GM18861 (cell line): ENCODE results near the gene PIKFYVE.
"Not testable (repeated sequence)": the region's sequence is repeated elsewhere in the genome, so short reads cannot be mapped to it uniquely, and the experiment has no call there.

Experiments used
- ATAC-seq: cut with Tn5 transposase; IDR thresholded peaks from one replicate; pipeline ENCODE4 v1.9.1; 2021; ENCODE audit not compliant: unreplicated experiment

PIKFYVE gene, protein sequence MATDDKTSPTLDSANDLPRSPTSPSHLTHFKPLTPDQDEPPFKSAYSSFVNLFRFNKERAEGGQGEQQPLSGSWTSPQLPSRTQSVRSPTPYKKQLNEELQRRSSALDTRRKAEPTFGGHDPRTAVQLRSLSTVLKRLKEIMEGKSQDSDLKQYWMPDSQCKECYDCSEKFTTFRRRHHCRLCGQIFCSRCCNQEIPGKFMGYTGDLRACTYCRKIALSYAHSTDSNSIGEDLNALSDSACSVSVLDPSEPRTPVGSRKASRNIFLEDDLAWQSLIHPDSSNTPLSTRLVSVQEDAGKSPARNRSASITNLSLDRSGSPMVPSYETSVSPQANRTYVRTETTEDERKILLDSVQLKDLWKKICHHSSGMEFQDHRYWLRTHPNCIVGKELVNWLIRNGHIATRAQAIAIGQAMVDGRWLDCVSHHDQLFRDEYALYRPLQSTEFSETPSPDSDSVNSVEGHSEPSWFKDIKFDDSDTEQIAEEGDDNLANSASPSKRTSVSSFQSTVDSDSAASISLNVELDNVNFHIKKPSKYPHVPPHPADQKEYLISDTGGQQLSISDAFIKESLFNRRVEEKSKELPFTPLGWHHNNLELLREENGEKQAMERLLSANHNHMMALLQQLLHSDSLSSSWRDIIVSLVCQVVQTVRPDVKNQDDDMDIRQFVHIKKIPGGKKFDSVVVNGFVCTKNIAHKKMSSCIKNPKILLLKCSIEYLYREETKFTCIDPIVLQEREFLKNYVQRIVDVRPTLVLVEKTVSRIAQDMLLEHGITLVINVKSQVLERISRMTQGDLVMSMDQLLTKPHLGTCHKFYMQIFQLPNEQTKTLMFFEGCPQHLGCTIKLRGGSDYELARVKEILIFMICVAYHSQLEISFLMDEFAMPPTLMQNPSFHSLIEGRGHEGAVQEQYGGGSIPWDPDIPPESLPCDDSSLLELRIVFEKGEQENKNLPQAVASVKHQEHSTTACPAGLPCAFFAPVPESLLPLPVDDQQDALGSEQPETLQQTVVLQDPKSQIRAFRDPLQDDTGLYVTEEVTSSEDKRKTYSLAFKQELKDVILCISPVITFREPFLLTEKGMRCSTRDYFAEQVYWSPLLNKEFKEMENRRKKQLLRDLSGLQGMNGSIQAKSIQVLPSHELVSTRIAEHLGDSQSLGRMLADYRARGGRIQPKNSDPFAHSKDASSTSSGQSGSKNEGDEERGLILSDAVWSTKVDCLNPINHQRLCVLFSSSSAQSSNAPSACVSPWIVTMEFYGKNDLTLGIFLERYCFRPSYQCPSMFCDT (N-terminal part only)

DNA sequence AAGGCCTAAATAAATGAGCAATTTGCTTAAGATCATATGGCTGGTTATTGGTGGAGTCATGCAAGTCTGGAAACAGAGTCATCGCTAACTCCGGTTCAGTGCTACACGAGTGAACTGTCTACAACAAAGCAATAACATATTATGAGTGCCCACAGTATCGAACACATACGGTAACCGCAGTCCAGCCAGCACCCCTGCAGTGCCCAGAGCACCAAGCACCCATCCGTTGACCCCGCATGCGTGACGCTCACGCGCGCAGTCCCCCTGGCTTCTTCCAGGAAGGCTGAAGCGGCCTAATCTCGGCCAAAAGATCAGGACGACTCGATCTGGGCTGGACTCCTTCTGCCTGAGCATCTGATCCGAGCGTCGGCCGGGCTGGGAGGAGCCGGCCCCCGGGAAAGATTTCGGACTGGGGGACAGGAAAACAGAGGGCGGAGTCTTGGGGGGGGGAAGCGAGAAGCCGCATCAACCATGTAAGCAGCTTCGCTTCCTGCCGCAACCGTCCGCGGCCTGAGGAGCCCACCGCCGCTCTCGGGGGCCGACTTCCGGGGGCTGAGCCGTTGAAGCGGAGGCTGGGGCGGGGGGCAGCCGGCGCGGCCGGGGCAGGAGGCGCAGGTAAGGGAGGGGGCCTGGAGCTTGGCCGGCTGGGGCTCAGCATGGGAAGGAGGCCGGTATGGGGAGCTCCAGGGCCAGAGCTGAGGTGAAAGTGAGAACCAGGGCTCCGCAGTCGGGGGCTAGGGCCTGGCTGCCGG, at the start of gene PIKFYVE:
TSS of gene PIKFYVE (plus strand) at position 455 of the 752 bp plus-strand sequence. CDS start 5,265 bp downstream, outside the sequence.
- peak; percentile 81 for ATAC-seq

DNA sequence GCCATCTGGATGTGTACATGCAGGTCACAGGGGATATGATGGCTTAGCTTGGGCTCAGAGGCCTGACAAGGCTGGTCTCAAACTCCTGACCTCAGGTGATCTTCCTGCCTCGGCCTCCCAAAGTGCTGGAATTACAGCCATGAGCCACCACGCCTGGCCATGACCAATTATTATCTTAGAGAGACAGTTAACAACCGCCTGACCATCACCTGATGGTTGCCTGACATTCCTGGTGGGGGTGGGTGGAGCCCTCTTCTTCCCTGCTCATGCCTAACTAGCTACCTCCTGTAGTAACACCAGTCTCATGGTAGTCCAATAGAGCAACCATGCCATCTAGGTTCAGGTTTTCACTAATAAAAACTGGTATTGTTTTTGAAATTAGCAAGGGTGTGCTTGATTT, 44.2 kb upstream of the PIKFYVE start:
- ATAC-seq = not testable (repeated sequence)

DNA sequence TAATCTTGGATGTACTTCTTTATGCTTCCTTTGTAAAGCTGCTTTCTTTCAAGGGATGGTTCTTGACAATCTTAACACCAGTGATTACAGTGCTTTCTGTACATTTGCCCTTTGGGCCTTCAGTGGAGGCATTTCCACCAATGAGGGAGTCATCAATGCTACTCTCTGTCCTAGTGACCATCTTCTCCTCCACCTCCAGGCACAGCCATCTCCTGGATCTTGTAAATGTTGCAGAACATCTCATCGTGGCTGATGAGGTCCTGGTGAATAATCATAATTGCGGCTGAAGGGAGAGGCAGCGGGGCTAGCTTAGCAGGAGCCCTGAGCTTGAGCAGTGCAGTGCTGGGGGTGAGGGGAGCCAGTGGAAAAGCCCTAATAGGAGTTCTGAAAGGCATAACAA, 43.7 kb upstream of the PIKFYVE start:
- ATAC-seq = no peak

DNA sequence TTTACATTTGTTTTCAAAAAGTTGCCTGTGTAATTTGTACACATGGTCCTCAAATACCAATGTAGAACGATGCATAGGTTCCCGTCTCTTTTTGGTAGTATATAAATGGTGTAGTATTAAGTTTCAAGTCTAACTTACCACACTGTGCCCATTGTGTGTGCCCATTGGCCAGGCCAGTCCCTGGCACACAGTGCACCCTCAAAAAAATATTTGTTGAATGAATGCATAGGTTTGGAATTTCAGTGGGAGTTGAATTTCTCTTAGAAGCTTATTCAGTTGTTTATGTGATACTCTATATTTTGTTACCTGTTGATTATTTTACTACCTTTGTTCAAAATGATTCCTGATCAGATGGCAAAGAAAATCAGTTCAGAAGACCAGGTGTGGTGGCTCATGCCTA, 41.3 kb upstream of the PIKFYVE start:
- ATAC-seq = no peak

DNA sequence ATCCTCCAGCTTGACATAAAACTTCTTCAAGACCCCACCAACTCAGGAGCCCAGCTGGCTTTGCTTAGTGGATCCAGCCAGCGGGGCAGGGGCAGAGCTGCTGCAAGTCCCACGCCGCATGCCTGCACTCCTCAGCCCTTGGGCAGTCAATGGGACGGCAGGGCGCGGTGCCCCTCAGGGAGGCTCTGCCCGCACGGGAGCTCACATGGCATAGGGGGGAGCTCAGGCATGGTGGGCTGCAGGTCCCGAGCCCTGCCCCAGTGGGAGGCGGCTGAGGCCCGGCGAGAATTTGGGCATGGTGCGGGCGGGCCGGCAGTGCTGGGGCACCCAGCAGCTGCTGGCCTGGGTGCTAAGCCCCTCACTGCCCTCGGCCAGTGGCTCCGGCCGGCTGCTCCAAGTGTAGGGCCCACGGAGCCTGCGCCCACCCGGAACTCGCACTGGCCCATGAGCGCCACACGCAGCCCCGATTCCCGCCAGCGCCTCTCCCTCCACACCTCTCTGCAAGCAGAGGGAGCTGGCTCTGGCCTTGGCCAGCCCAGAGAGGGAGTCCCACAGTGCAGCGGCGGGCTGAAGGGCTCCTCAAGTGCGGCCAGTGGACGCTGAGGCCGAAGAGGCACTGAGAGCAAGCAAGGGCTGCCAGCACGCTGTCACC, 38.3 kb upstream of the PIKFYVE start:
- ATAC-seq = no peak

DNA sequence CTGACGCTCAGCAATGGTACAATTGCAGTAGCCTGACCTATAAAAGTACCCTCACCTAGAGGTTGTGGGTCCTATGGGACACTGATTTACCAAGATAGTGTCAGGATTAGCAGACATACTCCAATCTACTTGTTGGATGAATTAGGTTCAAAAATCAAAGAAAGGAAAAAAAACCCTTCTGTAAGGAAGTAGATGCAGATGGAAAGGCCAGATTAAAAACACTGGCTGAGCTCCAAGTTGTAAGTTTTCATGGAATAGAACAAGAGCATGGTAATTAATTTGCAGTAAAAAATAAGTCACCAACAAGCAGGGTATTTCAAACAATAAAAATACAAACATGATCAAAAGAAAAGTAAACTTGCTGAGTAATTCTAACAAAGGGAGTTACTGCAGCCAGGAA, 37.6 kb upstream of the PIKFYVE start:
- no peak for ATAC-seq

DNA sequence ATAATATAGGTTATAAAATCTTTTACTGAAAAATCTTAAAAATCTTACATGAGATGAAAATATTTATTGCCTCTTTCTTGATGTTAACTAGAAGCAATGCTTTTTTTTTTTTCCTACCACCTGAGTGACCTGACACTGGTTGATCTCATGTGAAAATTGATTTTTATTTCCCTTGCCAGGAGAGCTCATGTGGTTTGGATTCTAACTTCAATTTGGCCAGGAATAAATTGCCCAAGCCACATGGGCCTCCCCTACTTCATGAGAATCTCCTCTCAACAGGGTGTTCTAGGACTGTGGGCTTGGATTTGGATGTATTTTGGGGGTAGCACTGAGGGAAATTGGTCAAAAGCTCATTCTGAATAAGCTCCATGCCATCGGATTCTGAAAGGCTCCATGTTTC, 31.3 kb upstream of the PIKFYVE start:
- ATAC-seq = no peak

DNA sequence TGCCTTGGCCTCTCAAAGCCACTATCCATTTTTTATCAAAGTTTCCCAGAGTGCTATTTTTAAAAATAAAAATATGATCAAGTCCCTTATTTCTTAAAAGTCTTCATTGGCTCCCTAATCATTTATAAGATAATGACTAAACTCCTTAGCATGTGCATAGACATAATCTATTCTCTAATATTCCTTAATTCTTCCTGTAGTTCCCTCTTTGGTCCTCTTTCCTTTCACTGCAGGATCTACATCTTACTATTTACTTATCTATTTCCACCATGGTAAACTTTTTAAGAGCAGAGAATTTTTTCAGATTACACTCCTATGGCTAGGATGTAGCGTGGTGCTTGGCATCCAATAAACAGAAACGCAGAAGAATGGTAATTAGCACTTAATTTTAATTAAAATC, 30.2 kb upstream of the PIKFYVE start:
- no peak for ATAC-seq

DNA sequence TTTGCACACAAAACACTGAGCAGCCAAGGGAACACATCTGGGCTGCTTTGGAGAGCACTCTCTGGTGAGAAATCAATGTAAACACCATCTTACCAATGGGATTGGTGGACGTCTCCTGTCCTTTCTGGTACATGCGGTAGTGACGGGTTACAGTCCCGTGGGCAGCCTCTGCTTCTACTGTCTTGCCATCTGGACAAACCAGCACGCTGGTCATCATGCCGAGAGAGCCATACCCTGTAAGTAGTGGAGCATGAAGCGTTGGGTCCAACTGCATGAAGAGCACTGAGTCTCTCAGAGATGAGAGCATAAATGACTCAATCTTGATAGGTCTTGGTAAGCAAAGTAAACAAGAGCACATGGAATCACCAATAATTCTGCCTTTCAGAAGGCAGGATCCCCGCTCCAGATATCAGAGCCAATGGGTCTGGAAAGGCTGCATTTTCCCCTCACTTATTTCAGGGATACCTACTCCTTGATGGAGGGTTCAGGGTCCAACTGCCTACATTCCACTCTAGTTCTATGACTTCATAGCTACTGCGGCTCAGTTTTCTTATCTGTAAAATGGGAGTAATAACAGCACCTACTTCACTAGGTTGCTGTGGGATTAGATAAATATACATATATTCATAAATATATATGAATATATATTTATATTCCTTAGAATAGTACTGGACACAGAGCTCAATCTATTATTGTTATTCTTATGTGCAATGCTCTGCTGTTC, 26.1 kb upstream of the PIKFYVE start:
- no peak for ATAC-seq

DNA sequence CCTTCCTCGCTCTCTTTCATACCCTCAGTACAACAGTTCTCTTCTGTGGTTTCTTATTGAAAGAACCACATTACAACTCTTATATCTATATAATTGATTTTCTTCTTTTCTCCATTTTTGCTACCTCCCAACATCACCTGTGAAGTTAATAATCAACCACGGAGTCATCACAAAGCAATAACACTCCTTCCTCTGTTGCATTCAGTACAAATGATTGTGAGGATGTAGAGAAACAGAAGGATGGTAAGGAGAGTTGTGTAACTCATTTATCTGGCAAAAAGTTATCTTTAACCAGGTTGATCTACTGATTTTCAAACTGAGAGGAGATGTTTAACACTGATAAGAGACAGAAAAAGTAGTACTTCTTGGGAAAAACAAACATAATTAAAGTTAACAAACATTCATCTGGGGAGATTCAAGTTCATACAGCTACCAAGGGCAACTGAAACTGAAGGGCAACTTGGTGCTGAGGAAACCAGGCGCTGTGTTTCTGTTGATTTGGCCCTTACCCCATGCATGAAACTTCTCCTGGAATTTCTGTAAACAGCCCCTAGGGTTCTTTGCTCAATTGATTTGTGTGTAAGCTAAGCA, 25.3 kb upstream of the PIKFYVE start:
- ATAC-seq = no peak

DNA sequence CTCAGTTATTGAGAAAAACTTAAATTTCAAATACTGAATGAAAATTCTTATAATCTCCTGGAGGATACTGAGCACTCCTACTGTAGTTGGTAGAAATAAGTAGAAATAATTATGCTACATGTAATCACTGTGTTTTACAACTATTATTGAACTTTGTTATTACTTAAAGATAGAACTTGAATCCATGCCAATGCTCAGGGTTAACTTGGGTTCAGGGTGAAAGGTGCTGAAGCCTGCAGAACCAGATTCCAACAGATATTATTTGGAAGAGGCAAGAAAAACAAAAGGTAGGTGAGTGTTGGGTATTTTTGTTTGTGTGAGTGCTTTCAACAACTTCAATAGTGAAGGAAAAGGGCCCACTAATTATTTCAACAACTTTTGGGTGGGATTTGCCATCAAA, 21.6 kb upstream of the PIKFYVE start:
- no peak for ATAC-seq

DNA sequence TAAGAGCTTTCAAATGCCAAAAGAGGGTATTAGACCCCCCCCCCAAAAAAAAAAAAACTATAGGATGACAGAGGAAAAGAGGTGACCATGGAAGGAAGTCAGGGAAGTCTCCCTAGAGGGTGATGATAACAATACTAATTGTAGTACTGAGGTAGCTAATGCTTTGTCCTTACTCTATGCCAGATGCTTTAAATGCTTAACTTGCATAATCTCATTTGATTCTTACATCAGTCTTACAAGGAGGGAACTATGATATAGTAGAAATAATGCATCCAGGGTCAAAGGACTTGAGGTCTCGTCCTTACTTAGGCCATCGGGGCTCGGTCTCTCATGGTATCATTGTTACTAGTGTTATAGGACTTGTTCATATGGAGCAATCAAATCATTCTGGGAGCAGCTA, 20.3 kb upstream of the PIKFYVE start:
- no peak for ATAC-seq

DNA sequence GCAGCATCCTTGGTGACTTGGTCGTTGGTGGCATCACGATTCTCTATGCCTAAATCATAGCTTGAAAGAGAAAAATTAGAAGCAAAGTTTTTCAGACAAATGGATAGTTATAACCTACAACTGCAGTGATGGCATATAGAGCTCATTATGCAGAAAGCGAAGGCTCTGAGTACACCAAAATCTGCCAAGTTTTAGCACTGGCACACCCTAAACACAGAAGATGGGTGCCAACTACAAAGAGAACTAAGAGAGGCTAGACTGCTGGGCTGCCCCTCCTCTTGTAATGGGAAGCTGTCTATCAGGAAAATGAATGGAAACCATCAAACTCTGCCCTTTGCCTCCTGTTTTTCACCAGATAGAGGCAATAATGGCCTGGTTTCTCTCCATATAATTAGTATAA, 17.5 kb upstream of the PIKFYVE start:
- no peak for ATAC-seq

DNA sequence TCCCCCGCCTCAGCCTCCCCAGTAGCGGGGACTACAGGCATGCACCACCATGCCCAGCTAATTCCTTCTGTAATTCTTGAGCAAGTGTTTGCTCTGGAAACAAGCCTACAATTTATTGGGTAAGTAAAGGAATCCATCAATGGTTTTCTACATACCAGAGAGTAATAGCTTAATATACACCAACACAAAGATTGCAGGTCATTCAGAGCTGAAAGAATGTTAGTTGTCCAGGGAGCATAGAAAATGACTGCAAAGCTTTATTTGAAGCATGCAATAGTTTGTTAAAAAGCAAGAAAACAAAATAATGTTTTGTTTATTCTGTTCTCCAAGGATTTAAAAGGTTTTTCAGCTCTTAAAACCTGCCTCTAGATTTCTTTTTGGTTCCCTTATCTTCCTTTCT, 16.8 kb upstream of the PIKFYVE start:
- ATAC-seq = no peak

DNA sequence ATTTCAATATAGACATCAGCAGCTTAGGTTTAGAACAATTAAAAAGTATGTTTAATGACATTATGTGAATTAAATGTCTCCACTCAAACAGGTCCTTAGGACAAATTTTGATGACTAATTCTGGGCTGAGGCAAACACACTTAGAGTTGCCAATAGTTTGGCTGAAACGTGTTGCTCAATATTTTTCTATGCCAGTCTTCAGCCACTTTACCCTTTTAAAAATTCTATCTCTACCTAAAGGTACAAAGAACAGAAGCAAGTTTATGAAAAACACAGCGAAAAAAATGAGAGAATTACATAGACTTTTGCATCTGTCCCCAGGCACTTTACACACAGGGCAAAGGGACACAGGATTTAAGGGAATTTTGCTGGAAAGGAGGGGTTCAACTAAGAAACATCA, 15.7 kb upstream of the PIKFYVE start:
- ATAC-seq = no peak

DNA sequence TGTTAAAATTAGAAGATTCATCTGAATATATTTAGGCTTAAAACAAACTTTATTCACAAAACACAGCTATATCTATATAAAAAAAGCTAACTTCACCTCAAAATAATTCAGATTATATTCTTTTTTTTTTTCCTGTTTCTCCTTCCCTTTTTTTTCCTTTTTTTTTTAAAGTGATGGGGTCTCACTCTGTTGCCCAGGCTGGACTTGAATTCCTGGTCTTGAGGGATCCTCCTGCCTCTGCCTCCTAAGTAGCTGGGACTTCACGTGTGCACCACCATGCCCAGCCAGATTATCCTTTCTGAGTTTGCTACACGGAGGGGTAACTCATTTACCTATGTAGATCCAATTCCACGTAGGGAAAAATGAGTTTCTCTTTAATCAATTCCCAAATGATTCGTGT, 15.0 kb upstream of the PIKFYVE start:
- ATAC-seq = no peak

DNA sequence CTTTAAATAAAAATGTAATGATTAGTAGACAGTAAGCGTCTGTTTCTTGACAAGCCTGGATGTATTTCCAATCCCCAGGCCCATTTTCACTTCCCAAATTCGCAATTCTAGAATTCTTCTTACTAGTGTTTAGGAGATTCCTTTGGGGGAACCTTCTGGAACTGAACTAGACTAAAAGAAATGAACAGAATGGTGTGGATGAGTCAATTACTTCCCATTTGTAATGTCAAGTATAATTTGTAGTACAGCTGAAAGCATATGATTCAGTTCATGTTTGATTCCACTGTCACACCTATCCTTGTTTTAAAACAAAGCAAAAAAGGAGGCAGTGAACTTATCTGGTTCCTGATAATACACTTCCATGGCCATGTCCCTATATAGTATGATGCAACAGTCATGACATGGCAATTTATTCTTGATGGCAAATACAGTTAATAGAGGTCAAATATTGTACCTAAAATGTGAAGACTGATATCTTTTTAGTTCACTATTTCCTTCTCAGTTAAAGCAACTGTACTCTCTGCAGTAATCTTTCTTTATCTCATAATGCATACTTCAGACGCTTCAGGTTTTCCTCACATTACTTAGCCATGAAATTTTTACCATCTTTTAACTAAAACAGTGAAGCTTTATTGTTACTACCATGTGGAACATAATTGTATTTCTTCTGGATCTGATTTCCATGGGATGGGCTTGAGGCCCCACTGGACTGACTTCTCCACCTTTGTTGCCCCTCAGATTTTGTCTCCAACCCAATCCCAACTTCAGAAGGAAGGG, 13.2 kb upstream of the PIKFYVE start:
- ATAC-seq = no peak

DNA sequence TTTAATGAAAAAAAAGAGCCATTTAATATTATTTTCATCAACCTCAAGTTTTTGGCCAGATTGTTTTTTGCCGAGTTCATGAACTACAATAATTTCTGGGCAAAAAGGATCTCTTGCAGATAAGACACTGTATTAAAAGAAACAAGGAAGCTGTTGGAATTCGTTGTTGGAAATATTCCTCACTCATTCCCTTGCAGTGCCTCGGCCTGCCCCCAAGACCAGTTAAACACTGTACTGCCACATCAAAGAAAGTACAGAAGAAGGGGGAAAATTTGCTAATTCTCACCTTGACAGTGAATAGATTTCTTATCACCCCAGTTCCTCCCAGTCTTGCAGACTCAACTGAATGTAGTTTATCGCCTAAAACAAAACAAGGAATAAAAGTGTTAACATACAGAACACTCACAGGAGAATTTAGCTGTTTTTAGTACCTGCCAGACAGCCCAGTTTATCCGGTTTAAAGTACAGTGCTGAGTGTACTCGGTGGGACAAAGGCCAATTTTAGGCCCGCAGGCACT, 12.4 kb upstream of the PIKFYVE start:
- no peak for ATAC-seq
